ENCODE results near the gene SLC35D3. TPM values are rescaled to one million over a fixed set of nuclear protein-coding genes. Genes with fewer than 3 reads are reported as not detected.
"Not testable (repeated sequence)": the region's sequence is repeated elsewhere in the genome, so short reads cannot be mapped to it uniquely, and the experiment has no call there.

Gene SLC35D3
- total RNA-seq, 2 experiments from 2014 or later: not detected

DNA sequence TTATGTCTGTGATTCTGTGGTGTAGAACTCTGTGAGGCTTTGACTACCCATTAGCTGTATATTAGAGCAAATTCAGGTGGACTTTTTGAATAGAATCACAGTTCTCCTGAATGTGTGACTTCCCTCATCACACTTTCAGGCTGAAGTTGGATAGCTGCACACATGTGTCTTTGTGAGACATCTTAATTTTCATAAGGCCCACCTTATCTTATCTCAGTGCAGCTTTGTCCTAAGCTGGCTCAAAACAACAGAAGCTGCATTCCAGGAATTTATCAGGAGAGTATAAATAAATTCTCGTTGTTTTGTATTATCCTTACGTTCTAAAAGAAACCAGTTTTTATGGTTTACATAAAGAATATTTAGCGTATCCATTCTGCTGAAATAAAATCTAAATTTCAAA lies 26.2 kb upstream of the SLC35D3 start:
- no peak for ATAC-seq
- intact Hi-C loops (cut with DNase I, micrococcal nuclease): no loop called here
- POLR2A ChIA-PET: no interaction called here
- Mint-ChIP-seq H3K9me3 (ENCODE audit: low read depth) (no peaks in the 10 kb centered on the region), H3K4me1 (no peaks in the 10 kb centered on the region), H3K36me3 (ENCODE audit: low read depth) (peaks cover 24% of the 10 kb centered on the region), H3K27me3 (no peaks in the 10 kb centered on the region), H3K4me3 (no peak overlapping the region), H3K27ac (no peak overlapping the region)
- CTCF ChIA-PET: interaction anchor here (0.7 to 0.8 kb wide), 3 partner anchors 29 to 1074 kb away, joined by 3 read pairs; no protein-coding TSS in a partner anchor
- DNase-seq: no peak

- ATAC-seq: no peak
- Mint-ChIP-seq H3K9me3 (ENCODE audit: low read depth) (no peaks in the 10 kb centered on the region), H3K27ac (no peak overlapping the region), H3K36me3 (ENCODE audit: low read depth) (peaks cover 26% of the 10 kb centered on the region), H3K4me1 (no peaks in the 10 kb centered on the region), H3K4me3 (no peak overlapping the region), H3K27me3 (no peaks in the 10 kb centered on the region)
- CTCF ChIA-PET: interaction anchor here (0.5 kb wide), 1 partner anchor 362 kb away, joined by 3 read pairs; no protein-coding TSS in a partner anchor
- POLR2A ChIA-PET: no interaction called here
- no peak for DNase-seq
- intact Hi-C loops (cut with DNase I, micrococcal nuclease): no loop called here
These were observed 25.0 kb upstream of the SLC35D3 start for GRCh38 chr6:136897071-136897470.

DNA sequence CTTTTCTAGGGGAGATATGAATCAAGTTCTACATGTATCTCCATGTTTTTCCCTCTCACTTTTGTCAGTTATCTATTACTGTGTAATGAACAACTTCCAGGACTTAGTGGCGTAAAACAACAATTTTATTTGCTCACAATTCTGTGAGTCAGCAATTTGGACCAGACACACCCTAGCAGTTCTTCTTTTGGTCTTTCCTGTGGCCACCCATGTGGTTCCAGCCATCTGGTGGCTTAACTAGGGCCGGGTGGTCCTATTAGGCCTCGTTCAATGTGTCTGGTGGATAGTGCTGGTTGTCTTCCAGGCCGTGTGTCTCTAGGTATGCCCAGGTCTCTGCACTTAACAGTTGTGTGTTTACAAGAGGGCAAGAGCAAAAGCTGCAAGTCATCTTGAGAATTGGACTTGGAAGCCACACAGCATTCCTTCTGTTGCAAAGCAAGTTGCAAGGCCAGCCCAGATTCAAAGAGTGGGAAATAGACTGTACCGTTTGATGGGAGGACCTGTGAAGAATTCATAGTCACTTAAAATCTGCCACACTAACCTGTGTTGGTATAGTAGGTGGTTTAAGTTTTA lies 20.8 kb upstream of the SLC35D3 start:
- no peaks in the 10 kb centered on the region for H3K4me1 Mint-ChIP-seq
- no peak overlapping the region for H3K4me3 Mint-ChIP-seq
- intact Hi-C loops (cut with DNase I, micrococcal nuclease): no loop called here
- no peak for DNase-seq
- H3K27ac Mint-ChIP-seq: no peak overlapping the region
- ChIA-PET CTCF (no interaction called here), POLR2A (no interaction called here)
- H3K9me3 Mint-ChIP-seq (ENCODE audit: low read depth): no peaks in the 10 kb centered on the region
- peaks cover 26% of the 10 kb centered on the region for H3K36me3 Mint-ChIP-seq (ENCODE audit: low read depth)
- H3K27me3 Mint-ChIP-seq: no peaks in the 10 kb centered on the region
- ATAC-seq: no peak

GRCh38 chr6:136904477-136904876 lies 17.6 kb upstream of the SLC35D3 start:
- H3K4me3 Mint-ChIP-seq; POLR2A ChIA-PET; CTCF ChIA-PET; H3K27ac Mint-ChIP-seq; intact Hi-C loops (cut with DNase I, micrococcal nuclease); H3K27me3 Mint-ChIP-seq; DNase-seq; ATAC-seq; H3K9me3 Mint-ChIP-seq (ENCODE audit: low read depth); H3K4me1 Mint-ChIP-seq: not testable (repeated sequence)
- H3K36me3 Mint-ChIP-seq (ENCODE audit: low read depth): peaks cover 23% of the 10 kb centered on the region

GRCh38 chr6:136914947-136915346 lies 7.2 kb upstream of the SLC35D3 start:
- peaks cover 11% of the 10 kb centered on the region for H3K27me3 Mint-ChIP-seq
- intact Hi-C loops (cut with DNase I, micrococcal nuclease): no loop called here
- H3K4me1 Mint-ChIP-seq: no peaks in the 10 kb centered on the region
- H3K27ac Mint-ChIP-seq: no peak overlapping the region
- DNase-seq (no peak), ATAC-seq (no peak)
- no peak overlapping the region for H3K4me3 Mint-ChIP-seq
- peaks cover 17% of the 10 kb centered on the region for H3K36me3 Mint-ChIP-seq (ENCODE audit: low read depth)
- POLR2A ChIA-PET: no interaction called here
- CTCF ChIA-PET: interaction anchor here (0.6 kb wide), 1 partner anchor 1888 kb away, joined by 3 read pairs; no protein-coding TSS in a partner anchor
- H3K9me3 Mint-ChIP-seq (ENCODE audit: low read depth): no peaks in the 10 kb centered on the region

DNA sequence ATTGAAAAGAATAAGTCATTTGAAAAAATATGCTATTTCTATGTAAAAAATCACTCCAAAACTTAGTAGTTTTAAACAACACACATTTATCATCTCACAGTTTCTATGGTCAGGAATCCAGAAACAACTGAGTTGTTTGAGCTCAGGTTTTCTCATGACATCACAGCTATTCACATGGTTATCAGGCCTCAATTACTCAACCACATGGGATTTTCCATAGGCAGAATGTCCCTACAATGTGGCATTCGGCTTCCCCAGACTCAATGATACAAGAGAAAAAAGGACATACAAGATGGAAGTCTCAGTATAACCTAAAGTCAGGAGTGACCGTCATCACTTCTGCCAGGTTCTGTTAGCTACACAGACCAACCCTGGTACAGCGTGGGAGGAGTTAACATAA lies 3.4 kb upstream of the SLC35D3 start:
- POLR2A ChIA-PET: no interaction called here
- ATAC-seq (no peak), DNase-seq (no peak)
- Mint-ChIP-seq H3K36me3 (ENCODE audit: low read depth) (peaks cover 2% of the 10 kb centered on the region), H3K9me3 (ENCODE audit: low read depth) (no peaks in the 10 kb centered on the region), H3K4me1 (peaks cover 15% of the 10 kb centered on the region), H3K27ac (no peak overlapping the region), H3K27me3 (peaks cover 33% of the 10 kb centered on the region), H3K4me3 (no peak overlapping the region)
- CTCF ChIA-PET: interaction anchor here (1.2 to 2.0 kb wide), 3 partner anchors 12 to 127 kb away, joined by 3 to 7 read pairs (median 4); partner anchors contain the start of gene MAP3K5
- intact Hi-C loops (cut with DNase I, micrococcal nuclease): no loop called here

DNA sequence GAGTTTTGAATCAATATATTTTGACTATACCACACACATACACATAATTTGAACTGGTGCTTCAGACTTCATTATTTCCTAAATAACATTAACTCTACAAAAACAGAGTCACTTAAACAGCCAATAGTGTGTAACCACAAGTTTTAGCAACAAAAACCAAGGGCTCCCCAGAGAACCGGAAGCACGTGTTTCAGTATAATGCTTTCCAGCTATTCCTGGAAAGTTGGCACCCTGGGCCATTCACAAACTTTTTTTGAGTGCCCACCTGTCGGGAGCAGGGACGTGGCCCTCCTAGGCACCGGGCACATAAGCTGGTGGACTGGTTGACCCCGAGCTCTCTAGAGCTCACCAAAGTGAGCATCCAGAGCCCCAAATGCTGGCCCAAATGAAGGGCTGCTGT lies 1.9 kb upstream of the SLC35D3 start:
- Mint-ChIP-seq H3K27ac (no peak overlapping the region), H3K4me1 (peaks cover 18% of the 10 kb centered on the region), H3K36me3 (ENCODE audit: low read depth) (no peaks in the 10 kb centered on the region), H3K4me3 (peak overlapping the region; percentile 63), H3K9me3 (ENCODE audit: low read depth) (no peaks in the 10 kb centered on the region), H3K27me3 (peaks cover 45% of the 10 kb centered on the region)
- DNase-seq: no peak
- POLR2A ChIA-PET: no interaction called here
- CTCF ChIA-PET: interaction anchor here (0.6 to 2.0 kb wide), 2 partner anchors 28 to 128 kb away, joined by 3 to 7 read pairs; partner anchors contain the start of gene MAP3K5
- intact Hi-C loops (cut with DNase I, micrococcal nuclease): loop anchor here (5.0 to 10.0 kb wide), 2 partner anchors 75 to 577 kb away; no protein-coding TSS in a partner anchor
- ATAC-seq: peak; percentile 16

DNA sequence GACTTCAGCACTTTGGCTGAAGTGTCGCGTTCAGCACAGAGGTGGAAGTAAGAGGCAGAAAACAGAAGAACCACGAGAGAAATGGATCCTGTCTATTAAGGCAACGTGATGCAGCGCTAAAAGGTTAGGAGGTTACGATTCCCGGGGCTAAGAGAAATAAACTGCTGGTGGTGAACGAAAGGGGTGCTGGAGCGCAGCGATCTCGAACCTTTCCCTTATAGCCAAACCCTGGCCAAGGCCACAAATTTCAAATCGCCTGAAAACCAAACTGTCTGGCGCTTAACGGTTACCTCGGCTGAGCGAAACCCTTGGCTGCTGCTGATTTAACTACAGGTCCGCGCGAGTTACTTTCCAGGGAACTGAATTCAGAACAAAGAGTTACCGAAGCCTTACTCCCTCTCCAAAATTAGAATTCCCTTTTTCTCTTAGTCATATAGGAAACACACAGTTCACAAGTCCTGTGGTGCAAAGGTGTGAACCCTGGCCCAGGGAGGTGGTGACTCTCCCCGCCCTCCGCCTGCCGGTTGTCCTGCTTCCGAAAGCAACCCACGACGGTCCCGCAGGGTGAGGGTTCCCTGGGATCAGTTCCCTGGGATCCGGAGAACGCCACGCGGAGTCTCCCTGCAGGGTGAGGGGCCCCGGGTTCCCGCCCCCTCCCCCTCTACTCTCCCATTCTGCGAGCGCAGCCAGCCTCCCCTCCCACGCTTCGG lies 1.3 kb upstream of the SLC35D3 start:
- ATAC-seq (peak; percentile 18), DNase-seq (peak; percentile 41)
- CTCF ChIA-PET: interaction anchor here (1.6 kb wide), 1 partner anchor 277 kb away, joined by 5 read pairs; no protein-coding TSS in a partner anchor
- H3K36me3 Mint-ChIP-seq (ENCODE audit: low read depth): no peaks in the 10 kb centered on the region
- intact Hi-C loops (cut with DNase I, micrococcal nuclease): loop anchor here (5.0 to 10.0 kb wide), 2 partner anchors 76 to 576 kb away; no protein-coding TSS in a partner anchor
- peak overlapping the region; percentile 63 for H3K4me3 Mint-ChIP-seq
- H3K9me3 Mint-ChIP-seq (ENCODE audit: low read depth): no peaks in the 10 kb centered on the region
- peaks cover 18% of the 10 kb centered on the region for H3K4me1 Mint-ChIP-seq
- H3K27me3 Mint-ChIP-seq: peaks cover 46% of the 10 kb centered on the region
- H3K27ac Mint-ChIP-seq: no peak overlapping the region
- POLR2A ChIA-PET: no interaction called here

GRCh38 chr6:136921381-136921935 lies 643 bp upstream of the SLC35D3 start:
- Mint-ChIP-seq H3K9me3 (ENCODE audit: low read depth) (no peaks in the 10 kb centered on the region), H3K27ac (no peak overlapping the region), H3K36me3 (ENCODE audit: low read depth) (no peaks in the 10 kb centered on the region), H3K4me3 (peak overlapping the region; percentile 63), H3K27me3 (peaks cover 51% of the 10 kb centered on the region), H3K4me1 (peaks cover 18% of the 10 kb centered on the region)
- POLR2A ChIA-PET: no interaction called here
- CTCF ChIA-PET: interaction anchor here (0.6 to 1.6 kb wide), 2 partner anchors 216 to 277 kb away, joined by 5 read pairs; no protein-coding TSS in a partner anchor
- ATAC-seq: peak; percentile 37
- peak; percentile 27 for DNase-seq
- intact Hi-C loops (cut with DNase I, micrococcal nuclease): loop anchor here (5.0 to 10.0 kb wide), 2 partner anchors 77 to 576 kb away; no protein-coding TSS in a partner anchor

GRCh38 chr6:136922685-136923006 lies 545 bp downstream of the SLC35D3 start:
- ChIA-PET POLR2A (no interaction called here), CTCF (interaction anchor here (1.6 kb wide), 1 partner anchor 278 kb away, joined by 5 read pairs; no protein-coding TSS in a partner anchor)

GRCh38 chr6:136923116-136923953 lies 1.2 kb downstream of the SLC35D3 start:
- H3K9me3 Mint-ChIP-seq (ENCODE audit: low read depth): no peaks in the 10 kb centered on the region
- no peak overlapping the region for H3K27ac Mint-ChIP-seq
- no peak for ATAC-seq
- peaks cover 51% of the 10 kb centered on the region for H3K27me3 Mint-ChIP-seq
- H3K4me3 Mint-ChIP-seq: peak overlapping the region; percentile 69
- ChIA-PET POLR2A (no interaction called here), CTCF (interaction anchor here (1.5 kb wide), 1 partner anchor 21 kb away, joined by 4 read pairs; no protein-coding TSS in a partner anchor)
- H3K36me3 Mint-ChIP-seq (ENCODE audit: low read depth): no peaks in the 10 kb centered on the region
- intact Hi-C loops (cut with DNase I, micrococcal nuclease): loop anchor here (5.0 to 10.0 kb wide), 2 partner anchors 79 to 574 kb away; no protein-coding TSS in a partner anchor
- DNase-seq: peak; percentile 52
- H3K4me1 Mint-ChIP-seq: peaks cover 18% of the 10 kb centered on the region

More at GRCh38 chr6:136922685-136923006, 545 bp downstream of the SLC35D3 start:
- H3K27ac Mint-ChIP-seq: no peak overlapping the region
- H3K27me3 Mint-ChIP-seq: peaks cover 51% of the 10 kb centered on the region
- ATAC-seq (peak; percentile 34), DNase-seq (peak; percentile 37)
- H3K36me3 Mint-ChIP-seq (ENCODE audit: low read depth): no peaks in the 10 kb centered on the region
- peaks cover 18% of the 10 kb centered on the region for H3K4me1 Mint-ChIP-seq
- H3K4me3 Mint-ChIP-seq: peak overlapping the region; percentile 69
- intact Hi-C loops (cut with DNase I, micrococcal nuclease): loop anchor here (1.0 to 10.0 kb wide), 4 partner anchors 78 to 575 kb away; partner anchors contain the start of gene PEX7 (in 1 of the 2)
- no peaks in the 10 kb centered on the region for H3K9me3 Mint-ChIP-seq (ENCODE audit: low read depth)
